WTC11 (cell line): ENCODE data around the gene KCNG1. TPM values are rescaled to one million over a fixed set of nuclear protein-coding genes. Genes with fewer than 3 reads are reported as not detected.

Experiments used
- ATAC-seq: fragments of 200-7000 bp; cut with Tn5 transposase; 2 replicates; pipeline ENCODE4 v1.10.0; 2021; ENCODE audit warnings: mild to moderate bottlenecking, moderate library complexity
- CTCF ChIA-PET: fragments of 300-600 bp; sonication (Branson Sonifier 250); formaldehyde crosslinking; loops from one replicate; lab custom pipeline; 2021; ENCODE audit warnings: antibody characterized with exemption; lab: Charles Lee
- POLR2A ChIA-PET: fragments of 350-600 bp; sonication (Branson Sonifier 250); formaldehyde crosslinking; loops from one replicate; lab custom pipeline; 2021; ENCODE audit warnings: antibody characterized with exemption; lab: Charles Lee
- DNase-seq: peaks from one replicate; pipeline ENCODE4 v3.0.0; 2021; ENCODE audit warnings: low spot score
- H3K27ac Mint-ChIP-seq: 2 replicates; pipeline ENCODE4 v1.8.0; 2021; ENCODE audit warnings: mixed read lengths
- H3K27me3 Mint-ChIP-seq: 2 replicates; pipeline ENCODE4 v1.8.0; 2021; ENCODE audit warnings: low read depth, mild to moderate bottlenecking, moderate library complexity, mixed read lengths
- H3K36me3 Mint-ChIP-seq: 2 replicates; pipeline ENCODE4 v1.8.0; 2021; ENCODE audit warnings: mixed read lengths
- H3K4me1 Mint-ChIP-seq: 2 replicates; pipeline ENCODE4 v1.8.0; 2022; ENCODE audit warnings: mixed read lengths
- H3K4me3 Mint-ChIP-seq: 2 replicates; pipeline ENCODE4 v1.8.0; 2021; ENCODE audit warnings: mild to moderate bottlenecking, moderate library complexity, mixed read lengths
- H3K9me3 Mint-ChIP-seq: 2 replicates; pipeline ENCODE4 v1.8.0; 2021; ENCODE audit warnings: mixed read lengths
- ATF1 ChIP-seq: sonication (generic); formaldehyde crosslinking; IDR thresholded peaks from 2 replicates; pipeline ENCODE4 v1.8.1; 2023; ENCODE audit warnings: mild to moderate bottlenecking, moderate library complexity, missing genetic modification reagents
- CBFB ChIP-seq: sonication (generic); formaldehyde crosslinking; IDR thresholded peaks from 2 replicates; pipeline ENCODE4 v1.8.1; 2022; ENCODE audit warnings: mild to moderate bottlenecking, low read depth, missing genetic modification reagents
- ERG ChIP-seq: fragments of 250-450 bp; sonication (Bioruptor Pico); IDR thresholded peaks from 2 replicates; pipeline ENCODE4 v1.8.0; 2021; ENCODE audit warnings: mild to moderate bottlenecking
- JUN ChIP-seq: sonication (generic); formaldehyde crosslinking; IDR thresholded peaks from 2 replicates; pipeline ENCODE4 v1.8.0; 2023; ENCODE audit warnings: mild to moderate bottlenecking, missing genetic modification reagents
- NFATC4 ChIP-seq: fragments of 250-450 bp; sonication (Bioruptor Pico); IDR thresholded peaks from 2 replicates; pipeline ENCODE4 v1.9.0; 2021; ENCODE audit warnings: mild to moderate bottlenecking
- NFE2L1 ChIP-seq: sonication (generic); formaldehyde crosslinking; IDR thresholded peaks from 2 replicates; pipeline ENCODE4 v1.8.1; 2023; ENCODE audit warnings: missing genetic modification reagents
- NFYB ChIP-seq: sonication (generic); formaldehyde crosslinking; conservative IDR thresholded peaks from 2 replicates; pipeline ENCODE4 v1.8.0; 2022; ENCODE audit warnings: low read depth, missing genetic modification reagents
- NR2C2 ChIP-seq: sonication (generic); formaldehyde crosslinking; IDR thresholded peaks from 2 replicates; pipeline ENCODE4 v1.8.0; 2022; ENCODE audit warnings: mild to moderate bottlenecking, missing genetic modification reagents
- RORB ChIP-seq: fragments of 250-450 bp; sonication (Bioruptor Pico); IDR thresholded peaks from 2 replicates; pipeline ENCODE4 v1.9.0; 2021; ENCODE audit warnings: mild to moderate bottlenecking
- TP53 ChIP-seq: sonication (generic); formaldehyde crosslinking; IDR thresholded peaks from 2 replicates; pipeline ENCODE4 v1.8.1; 2023; ENCODE audit warnings: mild to moderate bottlenecking, missing genetic modification reagents
- USF2 ChIP-seq: sonication (generic); formaldehyde crosslinking; IDR thresholded peaks from 2 replicates; pipeline ENCODE4 v1.8.1; 2023; ENCODE audit warnings: mild to moderate bottlenecking, missing genetic modification reagents, moderate library complexity
- ZNF317 ChIP-seq: sonication (generic); formaldehyde crosslinking; IDR thresholded peaks from 2 replicates; pipeline ENCODE4 v1.8.1; 2023; ENCODE audit warnings: low read depth, mild to moderate bottlenecking, moderate library complexity, missing genetic modification reagents, borderline replicate concordance
- ZNF396 ChIP-seq: fragments of 250-450 bp; sonication (Bioruptor Pico); IDR thresholded peaks from 2 replicates; pipeline ENCODE4 v1.8.0; 2021; ENCODE audit warnings: mild to moderate bottlenecking, moderate library complexity, borderline replicate concordance
- ZNF423 ChIP-seq: fragments of 250-450 bp; sonication (Bioruptor Pico); IDR thresholded peaks from 2 replicates; pipeline ENCODE4 v2.1.2; 2022; ENCODE audit warnings: mild to moderate bottlenecking, moderate library complexity
- ZNF425 ChIP-seq: fragments of 250-450 bp; sonication (Bioruptor Pico); conservative IDR thresholded peaks from 2 replicates; pipeline ENCODE4 v1.9.0; 2021; ENCODE audit warnings: mild to moderate bottlenecking
- total RNA-seq: library from RNA; stranded (reverse); gene quantifications from 3 replicates; pipeline ENCODE4 v1.2.3, GENCODE V29; 2021
- TF ChIP-seq, protein P1 (sequence below): fragments of 250-450 bp; sonication (Bioruptor Pico); IDR thresholded peaks from 2 replicates; pipeline ENCODE4 v1.9.0; 2021; ENCODE audit warnings: moderate library complexity, mild to moderate bottlenecking, inconsistent platforms, borderline replicate concordance
- TF ChIP-seq, protein P2 (sequence below): sonication (generic); formaldehyde crosslinking; IDR thresholded peaks from 2 replicates; pipeline ENCODE4 v1.8.1; 2022; ENCODE audit warnings: mild to moderate bottlenecking, moderate library complexity, missing genetic modification reagents
- TF ChIP-seq, protein P3 (sequence below): sonication (generic); formaldehyde crosslinking; IDR thresholded peaks from 2 replicates; pipeline ENCODE4 v1.8.1; 2023; ENCODE audit warnings: mild to moderate bottlenecking, moderate library complexity, missing genetic modification reagents
- TF ChIP-seq, protein P4 (sequence below): fragments of 250-450 bp; sonication (Bioruptor Pico); IDR thresholded peaks from 2 replicates; pipeline ENCODE4 v1.9.0; 2021; ENCODE audit warnings: mild to moderate bottlenecking
- TF ChIP-seq, protein P5 (sequence below): fragments of 250-450 bp; sonication (Bioruptor Pico); IDR thresholded peaks from 2 replicates; pipeline ENCODE4 v1.9.0; 2021; ENCODE audit warnings: mild to moderate bottlenecking, borderline replicate concordance
- TF ChIP-seq, protein P6 (sequence below): sonication (generic); formaldehyde crosslinking; conservative IDR thresholded peaks from 2 replicates; pipeline ENCODE4 v1.8.1; 2023; ENCODE audit warnings: mild to moderate bottlenecking, low read depth, missing genetic modification reagents, moderate library complexity

Gene KCNG1
- total RNA-seq, 1 experiment from 2014 or later = 34.6 TPM

GRCh38 chr20:51008718-51009117 is 14.2 kb downstream of the KCNG1 start:
- Mint-ChIP-seq H3K4me3 (no peak overlapping the region), H3K27me3 (no peaks in the 10 kb centered on the region), H3K9me3 (no peaks in the 10 kb centered on the region), H3K36me3 (peaks cover 14% of the 10 kb centered on the region), H3K27ac (no peak overlapping the region), H3K4me1 (peaks cover 3% of the 10 kb centered on the region)
- ChIA-PET CTCF (no interaction called here), POLR2A (no interaction called here)
- ATAC-seq (no peak), DNase-seq (no peak)
- TF ChIP-seq ZNF425 (no peak), CBFB (no peak), ERG (CRISPR knock-in tag) (no peak), NFATC4 (CRISPR knock-in tag) (no peak), ATF1 (CRISPR knock-in tag) (no peak), NFE2L1 (CRISPR knock-in tag) (no peak), RORB (no peak), TP53 (CRISPR knock-in tag) (no peak), USF2 (no peak), ZNF396 (no peak), JUN (CRISPR knock-in tag) (no peak), NFYB (CRISPR knock-in tag) (no peak), ZNF317 (CRISPR knock-in tag) (no peak)
- TF ChIP-seq, protein P1, sequence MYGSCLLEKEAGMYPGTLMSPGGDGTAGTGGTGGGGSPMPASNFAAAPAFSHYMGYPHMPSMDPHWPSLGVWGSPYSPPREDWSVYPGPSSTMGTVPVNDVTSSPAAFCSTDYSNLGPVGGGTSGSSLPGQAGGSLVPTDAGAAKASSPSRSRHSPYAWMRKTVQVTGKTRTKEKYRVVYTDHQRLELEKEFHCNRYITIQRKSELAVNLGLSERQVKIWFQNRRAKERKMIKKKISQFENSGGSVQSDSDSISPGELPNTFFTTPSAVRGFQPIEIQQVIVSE = no peak
- TF ChIP-seq, protein P2, sequence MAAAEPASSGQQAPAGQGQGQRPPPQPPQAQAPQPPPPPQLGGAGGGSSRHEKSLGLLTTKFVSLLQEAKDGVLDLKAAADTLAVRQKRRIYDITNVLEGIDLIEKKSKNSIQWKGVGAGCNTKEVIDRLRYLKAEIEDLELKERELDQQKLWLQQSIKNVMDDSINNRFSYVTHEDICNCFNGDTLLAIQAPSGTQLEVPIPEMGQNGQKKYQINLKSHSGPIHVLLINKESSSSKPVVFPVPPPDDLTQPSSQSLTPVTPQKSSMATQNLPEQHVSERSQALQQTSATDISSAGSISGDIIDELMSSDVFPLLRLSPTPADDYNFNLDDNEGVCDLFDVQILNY (CRISPR knock-in tag) = no peak
- TF ChIP-seq, protein P3, sequence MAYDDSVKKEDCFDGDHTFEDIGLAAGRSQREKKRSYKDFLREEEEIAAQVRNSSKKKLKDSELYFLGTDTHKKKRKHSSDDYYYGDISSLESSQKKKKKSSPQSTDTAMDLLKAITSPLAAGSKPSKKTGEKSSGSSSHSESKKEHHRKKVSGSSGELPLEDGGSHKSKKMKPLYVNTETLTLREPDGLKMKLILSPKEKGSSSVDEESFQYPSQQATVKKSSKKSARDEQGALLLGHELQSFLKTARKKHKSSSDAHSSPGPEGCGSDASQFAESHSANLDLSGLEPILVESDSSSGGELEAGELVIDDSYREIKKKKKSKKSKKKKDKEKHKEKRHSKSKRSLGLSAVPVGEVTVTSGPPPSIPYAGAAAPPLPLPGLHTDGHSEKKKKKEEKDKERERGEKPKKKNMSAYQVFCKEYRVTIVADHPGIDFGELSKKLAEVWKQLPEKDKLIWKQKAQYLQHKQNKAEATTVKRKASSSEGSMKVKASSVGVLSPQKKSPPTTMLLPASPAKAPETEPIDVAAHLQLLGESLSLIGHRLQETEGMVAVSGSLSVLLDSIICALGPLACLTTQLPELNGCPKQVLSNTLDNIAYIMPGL (CRISPR knock-in tag) = no peak
- TF ChIP-seq, protein P4, sequence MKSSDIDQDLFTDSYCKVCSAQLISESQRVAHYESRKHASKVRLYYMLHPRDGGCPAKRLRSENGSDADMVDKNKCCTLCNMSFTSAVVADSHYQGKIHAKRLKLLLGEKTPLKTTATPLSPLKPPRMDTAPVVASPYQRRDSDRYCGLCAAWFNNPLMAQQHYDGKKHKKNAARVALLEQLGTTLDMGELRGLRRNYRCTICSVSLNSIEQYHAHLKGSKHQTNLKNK (CRISPR knock-in tag) = no peak

DNA sequence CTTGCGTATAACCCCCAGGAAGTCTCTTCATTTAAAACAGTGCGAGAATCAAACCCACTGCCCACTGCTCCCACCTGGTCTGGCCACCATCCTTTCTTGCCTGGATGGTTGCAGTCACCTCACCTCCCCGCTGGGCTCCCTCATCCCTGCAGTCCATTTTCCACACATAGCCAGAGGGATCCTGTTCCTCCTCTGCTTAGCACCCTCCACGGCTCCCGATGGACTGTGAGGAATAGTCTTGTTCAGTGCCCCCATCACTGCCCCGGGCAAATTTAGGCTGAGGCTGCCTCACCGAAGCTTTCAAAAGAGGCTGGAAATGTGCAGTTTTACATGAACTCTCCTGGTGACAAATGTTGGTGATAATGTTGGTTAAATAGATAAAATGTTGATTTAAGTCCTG is 17.7 kb downstream of the KCNG1 start:
- H3K9me3 Mint-ChIP-seq = no peaks in the 10 kb centered on the region
- no peak for ATAC-seq
- peaks cover 14% of the 10 kb centered on the region for H3K36me3 Mint-ChIP-seq
- H3K4me3 Mint-ChIP-seq = no peak overlapping the region
- no peaks in the 10 kb centered on the region for H3K4me1 Mint-ChIP-seq
- ChIA-PET POLR2A (no interaction called here), CTCF (interaction anchor here (1.8 kb wide), 1 partner anchor 10 kb away, joined by 5 read pairs; no protein-coding TSS in a partner anchor)
- DNase-seq = no peak
- H3K27ac Mint-ChIP-seq = no peak overlapping the region
- H3K27me3 Mint-ChIP-seq = no peaks in the 10 kb centered on the region
- TF ChIP-seq, protein P5, sequence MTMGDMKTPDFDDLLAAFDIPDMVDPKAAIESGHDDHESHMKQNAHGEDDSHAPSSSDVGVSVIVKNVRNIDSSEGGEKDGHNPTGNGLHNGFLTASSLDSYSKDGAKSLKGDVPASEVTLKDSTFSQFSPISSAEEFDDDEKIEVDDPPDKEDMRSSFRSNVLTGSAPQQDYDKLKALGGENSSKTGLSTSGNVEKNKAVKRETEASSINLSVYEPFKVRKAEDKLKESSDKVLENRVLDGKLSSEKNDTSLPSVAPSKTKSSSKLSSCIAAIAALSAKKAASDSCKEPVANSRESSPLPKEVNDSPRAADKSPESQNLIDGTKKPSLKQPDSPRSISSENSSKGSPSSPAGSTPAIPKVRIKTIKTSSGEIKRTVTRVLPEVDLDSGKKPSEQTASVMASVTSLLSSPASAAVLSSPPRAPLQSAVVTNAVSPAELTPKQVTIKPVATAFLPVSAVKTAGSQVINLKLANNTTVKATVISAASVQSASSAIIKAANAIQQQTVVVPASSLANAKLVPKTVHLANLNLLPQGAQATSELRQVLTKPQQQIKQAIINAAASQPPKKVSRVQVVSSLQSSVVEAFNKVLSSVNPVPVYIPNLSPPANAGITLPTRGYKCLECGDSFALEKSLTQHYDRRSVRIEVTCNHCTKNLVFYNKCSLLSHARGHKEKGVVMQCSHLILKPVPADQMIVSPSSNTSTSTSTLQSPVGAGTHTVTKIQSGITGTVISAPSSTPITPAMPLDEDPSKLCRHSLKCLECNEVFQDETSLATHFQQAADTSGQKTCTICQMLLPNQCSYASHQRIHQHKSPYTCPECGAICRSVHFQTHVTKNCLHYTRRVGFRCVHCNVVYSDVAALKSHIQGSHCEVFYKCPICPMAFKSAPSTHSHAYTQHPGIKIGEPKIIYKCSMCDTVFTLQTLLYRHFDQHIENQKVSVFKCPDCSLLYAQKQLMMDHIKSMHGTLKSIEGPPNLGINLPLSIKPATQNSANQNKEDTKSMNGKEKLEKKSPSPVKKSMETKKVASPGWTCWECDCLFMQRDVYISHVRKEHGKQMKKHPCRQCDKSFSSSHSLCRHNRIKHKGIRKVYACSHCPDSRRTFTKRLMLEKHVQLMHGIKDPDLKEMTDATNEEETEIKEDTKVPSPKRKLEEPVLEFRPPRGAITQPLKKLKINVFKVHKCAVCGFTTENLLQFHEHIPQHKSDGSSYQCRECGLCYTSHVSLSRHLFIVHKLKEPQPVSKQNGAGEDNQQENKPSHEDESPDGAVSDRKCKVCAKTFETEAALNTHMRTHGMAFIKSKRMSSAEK (CRISPR knock-in tag) = no peak
- TF ChIP-seq RORB (no peak), JUN (CRISPR knock-in tag) (no peak), NR2C2 (CRISPR knock-in tag) (no peak), TP53 (CRISPR knock-in tag) (no peak), ZNF423 (no peak)
- TF ChIP-seq, protein P6, sequence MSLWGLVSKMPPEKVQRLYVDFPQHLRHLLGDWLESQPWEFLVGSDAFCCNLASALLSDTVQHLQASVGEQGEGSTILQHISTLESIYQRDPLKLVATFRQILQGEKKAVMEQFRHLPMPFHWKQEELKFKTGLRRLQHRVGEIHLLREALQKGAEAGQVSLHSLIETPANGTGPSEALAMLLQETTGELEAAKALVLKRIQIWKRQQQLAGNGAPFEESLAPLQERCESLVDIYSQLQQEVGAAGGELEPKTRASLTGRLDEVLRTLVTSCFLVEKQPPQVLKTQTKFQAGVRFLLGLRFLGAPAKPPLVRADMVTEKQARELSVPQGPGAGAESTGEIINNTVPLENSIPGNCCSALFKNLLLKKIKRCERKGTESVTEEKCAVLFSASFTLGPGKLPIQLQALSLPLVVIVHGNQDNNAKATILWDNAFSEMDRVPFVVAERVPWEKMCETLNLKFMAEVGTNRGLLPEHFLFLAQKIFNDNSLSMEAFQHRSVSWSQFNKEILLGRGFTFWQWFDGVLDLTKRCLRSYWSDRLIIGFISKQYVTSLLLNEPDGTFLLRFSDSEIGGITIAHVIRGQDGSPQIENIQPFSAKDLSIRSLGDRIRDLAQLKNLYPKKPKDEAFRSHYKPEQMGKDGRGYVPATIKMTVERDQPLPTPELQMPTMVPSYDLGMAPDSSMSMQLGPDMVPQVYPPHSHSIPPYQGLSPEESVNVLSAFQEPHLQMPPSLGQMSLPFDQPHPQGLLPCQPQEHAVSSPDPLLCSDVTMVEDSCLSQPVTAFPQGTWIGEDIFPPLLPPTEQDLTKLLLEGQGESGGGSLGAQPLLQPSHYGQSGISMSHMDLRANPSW (CRISPR knock-in tag) = no peak
